Fibroblast of skin of right biceps (primary cell): ENCODE results near the gene MTPN.
A peak's percentile ranks its signal among the peaks of the same experiment; 100 is the strongest.

Source experiments
- DNase-seq: peaks from one replicate; pipeline ENCODE4 v3.0.0-alpha.2; 2013

MTPN gene

GRCh38 chr7:135950972-135951371 is 26.2 kb downstream of the MTPN start:
- no peak for DNase-seq

DNA sequence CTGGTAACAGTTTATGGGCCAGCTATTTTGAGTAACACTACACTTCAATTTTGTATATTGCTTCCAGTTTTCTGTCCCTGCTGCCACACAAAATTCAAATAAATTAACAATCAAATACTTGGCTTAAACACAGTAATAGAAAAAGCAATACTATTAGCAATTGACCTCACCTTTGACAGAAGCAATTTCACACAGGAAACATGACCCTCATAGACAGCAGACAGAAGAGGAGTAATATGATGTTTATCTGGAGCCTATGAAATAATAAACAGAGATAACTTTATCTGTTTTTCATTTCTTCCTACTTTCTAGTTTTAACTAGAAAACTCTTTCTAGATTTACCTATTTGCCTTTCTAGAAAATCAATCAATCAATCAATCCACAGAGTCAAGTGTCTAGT is 26.7 kb downstream of the MTPN start:
- no peak for DNase-seq

- no peak for DNase-seq
These were observed 30.7 kb downstream of the MTPN start for GRCh38 chr7:135946289-135947055.

GRCh38 chr7:135944753-135945152 is 32.4 kb downstream of the MTPN start:
- no peak for DNase-seq

DNA sequence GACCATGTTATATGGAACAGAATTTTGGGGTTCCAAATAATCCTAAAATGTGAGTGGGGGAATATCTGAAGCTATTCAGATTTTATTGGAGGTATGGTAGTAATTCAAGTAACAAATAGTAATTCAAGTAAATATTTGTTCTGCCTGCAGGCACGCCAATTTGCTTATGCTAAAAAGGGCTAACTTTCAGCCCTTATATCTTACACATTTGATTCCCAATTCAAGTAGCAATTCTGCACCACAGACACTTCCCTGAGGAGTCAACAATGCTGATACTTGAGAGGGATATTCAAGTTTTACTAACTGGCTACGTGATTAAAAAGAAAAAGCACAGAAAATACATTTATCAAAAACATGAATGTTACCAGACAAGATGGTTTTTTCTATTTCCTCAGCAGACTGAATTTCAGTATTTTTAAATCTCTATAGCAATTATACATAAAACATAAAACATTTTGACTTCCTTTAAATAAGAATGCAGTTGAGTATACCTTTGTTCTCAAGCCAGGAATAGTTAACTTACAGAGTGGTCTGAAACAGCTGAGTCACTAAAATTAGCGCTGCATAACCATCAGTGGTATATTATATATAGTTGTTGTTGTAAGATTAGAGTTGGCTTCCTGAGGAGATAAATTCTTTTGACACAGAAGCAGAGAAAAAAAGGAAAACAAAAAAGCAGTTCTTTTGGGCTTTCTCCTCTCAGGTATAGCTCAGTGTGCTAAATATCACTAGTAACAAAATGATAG is 33.9 kb downstream of the MTPN start:
- peak; percentile 38 for DNase-seq

DNA sequence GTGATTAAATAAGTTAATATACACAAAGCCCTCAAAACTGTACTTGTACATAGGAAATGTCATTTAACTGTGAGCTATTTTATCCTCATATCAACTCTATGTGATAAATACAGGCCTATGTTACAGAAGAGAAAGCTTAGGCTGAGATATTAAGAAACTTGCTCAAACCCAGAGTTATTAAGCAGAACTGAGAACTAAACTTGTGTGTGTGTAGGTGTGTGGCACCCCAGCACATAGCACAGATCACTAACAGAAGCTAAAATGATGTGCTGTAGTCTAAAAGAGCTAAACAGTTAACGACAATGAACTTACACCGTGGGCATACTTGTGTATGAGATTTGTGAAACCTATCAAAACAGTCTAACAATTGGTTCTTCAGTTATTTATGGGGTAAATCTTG is 34.5 kb downstream of the MTPN start:
- no peak for DNase-seq

DNA sequence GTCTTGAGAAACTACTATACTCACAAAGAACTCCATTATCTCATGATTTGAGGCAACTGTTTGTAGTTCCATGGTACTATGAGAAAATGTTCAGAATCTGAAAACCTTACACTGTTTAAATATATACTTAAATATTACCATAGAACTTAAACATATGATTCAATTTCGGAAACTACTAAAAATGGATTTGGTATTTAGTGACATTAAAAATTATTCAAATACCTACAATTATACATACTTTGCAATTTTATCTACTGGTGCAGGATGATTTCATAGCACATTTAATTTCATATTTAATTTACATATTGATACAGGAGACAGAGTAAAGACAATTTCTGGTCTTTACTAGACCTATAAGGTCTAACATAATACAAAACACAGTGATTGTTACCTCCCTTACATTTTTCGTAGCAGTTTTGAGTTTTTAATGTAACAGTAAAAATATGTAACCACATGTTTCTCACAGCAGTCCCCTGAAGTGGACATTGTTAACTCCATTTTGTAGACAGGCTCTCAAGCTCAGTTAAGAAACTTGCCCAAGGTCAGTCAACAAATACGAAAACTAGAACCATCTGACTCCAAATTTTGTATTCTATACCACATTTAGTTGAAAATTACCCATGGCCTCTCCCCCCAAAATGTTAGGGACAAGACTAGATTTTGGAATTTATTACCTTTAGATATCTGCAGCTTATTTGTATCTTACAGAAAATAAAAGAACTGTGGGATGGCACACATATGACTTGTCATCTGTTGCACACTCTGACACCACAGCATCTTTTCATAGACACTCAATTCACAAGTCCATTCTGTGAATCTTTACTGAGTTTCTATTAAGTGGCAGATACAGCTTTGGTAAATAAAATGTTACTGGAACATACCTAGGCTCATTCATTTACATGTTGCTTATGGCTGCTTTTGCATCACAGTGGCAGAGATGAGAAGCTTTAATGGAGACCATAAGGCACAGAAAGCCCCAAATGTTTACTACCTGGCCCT is 36.8 kb downstream of the MTPN start:
- DNase-seq: no peak

DNA sequence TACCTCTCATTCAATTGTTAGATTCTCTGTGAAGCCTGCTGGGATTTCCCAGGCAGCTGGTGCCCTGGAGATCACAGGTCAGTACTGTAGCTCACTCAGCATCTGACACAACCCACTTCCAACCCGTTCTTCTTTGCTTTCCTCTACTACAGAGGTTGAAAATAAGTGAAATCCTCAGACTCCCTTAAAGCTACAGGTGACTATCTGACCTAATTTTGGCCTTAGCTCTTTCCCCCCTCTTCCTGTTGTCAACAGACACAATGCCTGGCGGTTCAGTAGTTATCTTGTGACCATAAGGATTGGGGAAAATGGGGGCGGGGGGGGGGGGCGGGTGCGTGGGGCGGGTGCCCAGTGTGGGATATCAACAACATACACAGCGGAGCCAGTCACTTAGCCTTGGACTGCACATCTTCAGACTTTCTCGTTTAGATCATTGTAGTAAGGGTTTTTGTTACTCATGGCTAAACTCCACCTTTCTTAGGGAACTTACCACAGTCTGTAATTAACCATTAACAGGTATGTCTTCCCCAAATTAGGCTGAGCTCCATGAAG is 37.8 kb downstream of the MTPN start:
- no peak for DNase-seq

DNA sequence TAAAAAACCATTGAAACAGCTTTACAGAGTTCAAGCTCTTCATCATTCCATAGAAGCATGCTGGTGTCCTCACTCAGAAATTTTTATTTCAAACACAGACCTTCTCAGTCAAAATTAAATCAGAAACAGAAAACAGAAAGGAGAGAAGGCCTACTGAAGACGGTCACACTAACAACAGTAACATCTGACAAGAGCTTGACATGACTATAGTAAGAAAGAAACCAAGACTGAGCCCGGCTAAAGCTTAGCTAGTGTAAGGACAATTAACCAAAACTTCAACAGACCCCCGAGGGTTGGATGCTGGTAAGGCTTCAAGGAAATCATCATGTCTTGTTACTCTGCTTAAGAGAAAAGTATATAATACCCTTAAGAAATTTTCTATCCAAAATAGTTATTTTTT is 38.6 kb downstream of the MTPN start:
- no peak for DNase-seq

DNA sequence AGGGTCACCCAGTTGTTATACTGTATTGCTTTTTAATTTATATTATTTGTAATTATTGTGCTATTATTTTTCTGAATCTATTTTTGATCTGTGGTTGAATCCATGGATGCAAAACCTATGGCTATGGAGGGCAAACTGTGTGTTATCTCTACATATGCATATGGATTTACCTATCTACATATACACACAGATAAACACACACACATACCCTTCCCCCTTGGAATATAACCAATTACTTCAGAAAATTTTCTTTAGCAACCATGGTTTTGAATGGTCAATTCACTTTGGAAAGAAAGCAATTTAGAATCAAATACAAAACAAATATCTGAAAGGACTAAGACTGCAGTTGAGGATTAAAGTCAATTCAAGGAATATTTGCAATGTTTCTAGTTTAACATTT is 39.1 kb downstream of the MTPN start:
- DNase-seq: no peak

DNA sequence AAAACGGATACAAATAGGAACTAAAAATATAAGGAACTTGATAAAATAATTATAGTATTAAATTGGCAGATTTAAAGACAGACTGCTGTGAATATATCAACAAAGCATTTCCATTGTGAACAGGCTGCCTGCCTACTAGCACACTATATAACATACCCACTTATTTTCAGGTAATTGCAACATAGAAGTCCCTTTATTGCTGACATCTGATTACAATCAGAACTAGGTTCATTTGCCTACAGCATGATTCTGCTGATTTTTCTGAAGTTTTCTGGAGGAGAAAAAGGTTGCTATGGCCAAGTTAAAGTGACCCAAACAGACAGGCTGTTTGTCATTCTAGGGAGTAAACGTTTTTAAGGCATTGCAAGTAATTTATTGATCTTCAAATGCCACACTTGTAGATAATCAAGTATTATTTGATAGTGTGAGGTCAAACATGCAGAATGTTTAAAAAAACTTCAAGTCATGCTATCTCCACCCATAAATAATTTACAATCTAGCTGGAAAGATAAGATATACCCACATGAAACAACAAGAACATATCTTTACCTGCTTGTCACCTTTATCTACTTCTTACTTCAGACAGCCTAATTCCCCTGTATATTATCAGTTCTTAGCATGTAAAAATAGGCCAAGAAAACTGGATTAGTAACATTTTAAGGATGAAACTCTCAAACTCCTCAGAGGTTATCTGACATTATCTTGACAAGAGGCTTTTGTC is 40.5 kb downstream of the MTPN start:
- DNase-seq: no peak

- DNase-seq: no peak
These were observed 42.5 kb downstream of the MTPN start for GRCh38 chr7:135934651-135935050.

DNA sequence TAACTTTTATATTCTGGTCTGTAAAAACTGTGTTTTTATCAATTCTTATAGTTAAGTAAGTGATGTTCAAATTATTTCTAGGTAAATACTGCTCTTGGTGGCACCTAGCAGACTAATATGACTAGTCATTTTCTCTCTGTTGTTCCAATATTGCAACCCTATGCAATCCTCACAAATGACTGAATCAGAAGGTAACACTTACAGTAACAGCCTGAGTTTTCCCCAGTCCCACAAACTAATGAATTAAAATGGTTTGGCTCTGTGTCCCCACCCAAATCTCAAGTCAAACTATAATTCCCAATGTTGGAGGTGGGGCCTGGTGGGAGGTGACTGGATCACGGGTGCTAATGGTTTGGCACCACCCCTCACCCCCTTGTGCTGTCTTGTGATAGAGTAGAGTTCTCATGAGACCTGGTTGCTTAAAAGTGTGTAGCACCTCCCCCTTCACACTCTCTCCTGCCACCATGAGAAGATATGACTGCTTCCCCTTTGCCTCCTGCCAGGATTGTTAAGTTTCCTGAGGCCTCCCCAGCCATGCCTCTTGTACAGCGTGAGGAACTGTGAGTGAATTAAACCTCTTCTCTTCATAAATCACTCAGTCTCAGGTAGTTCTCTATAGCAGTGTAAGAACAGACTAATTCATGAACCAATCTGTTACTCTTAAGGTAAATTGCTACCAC is 43.5 kb downstream of the MTPN start:
- DNase-seq: no peak

- no peak for DNase-seq
These were observed 45.0 kb downstream of the MTPN start for GRCh38 chr7:135932131-135932530.

- peak; percentile 83 for DNase-seq
These were observed 46.3 kb downstream of the MTPN start for GRCh38 chr7:135930565-135931461.

GRCh38 chr7:135929722-135930141 is 47.4 kb downstream of the MTPN start:
- peak; percentile 29 for DNase-seq

- peak; percentile 17 for DNase-seq
These were observed 47.9 kb downstream of the MTPN start for GRCh38 chr7:135929249-135929648.

DNA sequence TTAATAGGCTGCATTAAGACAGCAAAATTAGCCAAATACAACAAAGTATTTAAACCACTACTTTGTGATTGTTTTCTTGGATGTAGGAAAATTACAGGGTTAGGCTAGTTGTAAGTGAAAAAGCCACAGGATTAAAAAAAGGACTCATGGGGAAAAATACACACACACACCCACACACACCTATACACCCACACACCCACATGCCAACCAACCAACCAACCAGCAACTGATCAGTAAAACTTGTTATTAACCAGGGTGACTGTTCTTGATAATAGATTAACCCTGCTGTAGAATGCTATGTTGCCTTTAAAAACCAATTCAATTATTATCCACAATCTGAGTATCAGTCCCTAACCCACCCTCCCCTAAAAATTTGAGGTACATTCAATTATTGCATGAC is 49.0 kb downstream of the MTPN start:
- no peak for DNase-seq

DNA sequence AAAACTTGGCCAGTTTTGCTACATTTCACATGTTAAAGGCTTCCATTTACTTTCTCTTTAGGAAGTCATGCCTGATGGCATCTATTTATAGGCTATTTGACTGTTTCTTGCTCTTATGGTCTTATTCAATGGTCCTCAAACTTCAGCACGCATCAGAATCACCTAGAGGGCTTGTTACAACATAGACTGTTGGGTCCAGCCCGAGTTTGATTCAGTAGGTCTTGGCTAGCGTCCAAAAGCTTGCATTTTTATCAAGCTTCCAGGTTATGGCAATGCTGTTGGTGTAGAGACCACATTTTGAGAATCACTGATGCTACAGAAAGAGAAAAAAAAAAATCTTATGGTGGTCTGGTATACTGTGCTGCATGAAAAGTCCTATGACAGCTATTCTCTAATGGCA is 51.9 kb downstream of the MTPN start:
- DNase-seq: peak; percentile 22

GRCh38 chr7:135924302-135924701 is 52.9 kb downstream of the MTPN start:
- no peak for DNase-seq

- DNase-seq: no peak
These were observed 54.9 kb downstream of the MTPN start for GRCh38 chr7:135922263-135922662.
